ENCODE measurements around the gene SREK1IP1.

The SREK1IP1 gene

GRCh38 chr5:64768358-64769312, at the start of gene SREK1IP1, which contains the start of gene CWC27:
TSS of gene SREK1IP1 (minus strand) at chr5:64768691. CDS start at chr5:64768517, 174 bp downstream.
TSS of gene CWC27 (plus strand) at chr5:64768930. CDS start at chr5:64769147, 217 bp downstream.
- DNase-seq (ENCODE audit: low spot score), result peak; percentile 72

- no peak for DNase-seq (ENCODE audit: low spot score)
Measured at GRCh38 chr5:64818245-64818644, 49.8 kb upstream of the SREK1IP1 start.

- no peak for DNase-seq (ENCODE audit: low spot score)
Measured at GRCh38 chr5:64814073-64814472, 45.6 kb upstream of the SREK1IP1 start.

GRCh38 chr5:64811050-64811640, 42.7 kb upstream of the SREK1IP1 start:
- DNase-seq (ENCODE audit: low spot score), result peak; percentile 4

GRCh38 chr5:64807520-64807919, 39.0 kb upstream of the SREK1IP1 start:
- no peak for DNase-seq (ENCODE audit: low spot score)

GRCh38 chr5:64806537-64806936, 38.0 kb upstream of the SREK1IP1 start:
- DNase-seq (ENCODE audit: low spot score), result no peak

GRCh38 chr5:64800926-64801325, 32.4 kb upstream of the SREK1IP1 start:
- DNase-seq (ENCODE audit: low spot score), result no peak

GRCh38 chr5:64796301-64796700, 27.8 kb upstream of the SREK1IP1 start:
- DNase-seq (ENCODE audit: low spot score), result no peak

GRCh38 chr5:64794053-64794770, 25.7 kb upstream of the SREK1IP1 start:
- no peak for DNase-seq (ENCODE audit: low spot score)

- DNase-seq (ENCODE audit: low spot score), result no peak
Measured at GRCh38 chr5:64792469-64792868, 24.0 kb upstream of the SREK1IP1 start.

- no peak for DNase-seq (ENCODE audit: low spot score)
Measured at GRCh38 chr5:64790210-64790609, 21.7 kb upstream of the SREK1IP1 start.

- no peak for DNase-seq (ENCODE audit: low spot score)
Measured at GRCh38 chr5:64789457-64789856, 21.0 kb upstream of the SREK1IP1 start.

- DNase-seq (ENCODE audit: low spot score), result no peak
Measured at GRCh38 chr5:64788156-64788555, 19.7 kb upstream of the SREK1IP1 start.

- DNase-seq (ENCODE audit: low spot score), result no peak
Measured at GRCh38 chr5:64786372-64786771, 17.9 kb upstream of the SREK1IP1 start.

- DNase-seq (ENCODE audit: low spot score), result no peak
Measured at GRCh38 chr5:64784451-64785025, 16.0 kb upstream of the SREK1IP1 start.

- no peak for DNase-seq (ENCODE audit: low spot score)
Measured at GRCh38 chr5:64775291-64775690, 6.8 kb upstream of the SREK1IP1 start.

GRCh38 chr5:64773533-64773932, 5.0 kb upstream of the SREK1IP1 start:
- no peak for DNase-seq (ENCODE audit: low spot score)

GRCh38 chr5:64771736-64772135, 3.2 kb upstream of the SREK1IP1 start:
- no peak for DNase-seq (ENCODE audit: low spot score)

GRCh38 chr5:64769855-64770254, 1.4 kb upstream of the SREK1IP1 start:
- DNase-seq (ENCODE audit: low spot score), result no peak

GRCh38 chr5:64767959-64768357, 533 bp downstream of the SREK1IP1 start:
- DNase-seq (ENCODE audit: low spot score), result no peak

GRCh38 chr5:64766941-64767340, 1.6 kb downstream of the SREK1IP1 start:
- no peak for DNase-seq (ENCODE audit: low spot score)

- no peak for DNase-seq (ENCODE audit: low spot score)
Measured at GRCh38 chr5:64765804-64766504, 2.5 kb downstream of the SREK1IP1 start.

Measured in hepatic stellate cell (primary cell).